ENCODE results near the gene HGFAC.

The HGFAC gene

DNA sequence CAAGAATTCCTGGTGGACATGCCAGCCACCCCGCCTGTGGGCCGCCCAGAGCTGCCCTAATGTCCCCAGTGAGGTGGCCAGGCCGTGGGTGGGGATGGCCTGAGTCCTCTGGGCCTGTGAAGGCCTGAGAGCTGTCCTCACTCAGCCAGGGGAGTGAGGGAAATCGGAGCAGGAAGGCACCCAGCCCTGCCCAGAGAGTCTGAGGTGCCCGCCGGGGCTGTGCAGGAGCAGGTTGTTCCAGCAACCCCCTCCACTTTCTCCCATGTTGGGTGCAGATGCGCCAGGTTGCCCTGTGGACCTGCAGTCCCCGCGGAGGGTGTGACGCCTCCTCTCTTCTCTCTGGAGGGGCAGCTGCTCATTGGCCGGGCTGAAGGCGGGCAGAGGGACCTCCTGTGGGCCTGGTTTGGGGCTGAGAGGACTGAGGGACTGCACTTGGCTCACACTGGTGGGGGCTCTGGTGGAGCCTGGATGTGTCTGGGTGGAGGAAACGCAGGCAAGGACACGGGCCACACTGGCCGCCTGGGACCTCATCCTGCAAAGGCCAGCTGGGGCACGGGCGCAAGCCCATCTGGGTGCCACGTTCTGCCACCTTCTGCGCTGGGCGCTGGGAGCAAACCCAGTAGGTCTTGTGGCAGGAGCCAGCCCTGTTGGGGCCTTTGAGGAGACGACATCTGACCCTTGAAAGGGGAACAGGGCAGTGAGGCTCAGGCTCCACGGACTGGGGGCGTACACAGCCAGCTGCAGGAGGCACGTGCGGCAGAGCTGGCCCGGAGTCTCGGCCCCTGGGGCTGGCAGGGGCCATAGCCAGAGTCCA, 35.4 kb downstream of the HGFAC start:
- DNase-seq, result no peak

DNA sequence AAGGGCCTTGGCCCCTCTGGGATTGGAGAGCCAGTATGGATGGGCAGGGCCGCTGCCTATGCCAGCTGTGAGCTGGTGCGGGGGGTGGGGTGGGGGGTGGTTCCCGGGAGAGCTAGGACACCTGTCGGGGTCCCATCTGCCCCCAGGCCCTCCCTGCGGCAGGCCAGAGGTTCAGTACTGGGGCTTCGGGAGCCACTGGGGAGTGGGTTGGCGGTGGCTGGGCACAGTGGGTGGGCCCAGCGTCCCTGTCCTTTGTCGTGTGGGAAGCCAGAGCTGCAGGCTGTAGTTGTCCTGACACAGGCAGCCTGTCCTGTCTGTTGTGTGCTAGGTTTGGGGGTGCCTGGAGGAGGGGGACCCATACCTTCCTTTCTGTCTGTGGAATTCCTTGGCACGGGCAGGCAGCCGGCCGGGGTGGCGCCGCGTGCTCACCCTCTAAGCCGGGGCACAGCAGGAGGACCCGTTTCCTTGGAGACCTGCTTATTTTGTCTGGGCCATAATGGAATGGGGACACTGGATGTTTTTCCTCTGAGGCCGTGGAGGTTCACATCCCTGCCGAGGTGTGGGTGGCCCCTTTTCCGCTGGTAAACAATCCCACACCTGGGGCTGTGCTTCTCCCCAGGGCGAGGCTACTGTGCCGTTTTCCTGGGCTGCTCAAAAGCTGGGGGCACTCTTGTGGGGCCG, 36.1 kb downstream of the HGFAC start:
- no peak for DNase-seq

DNA sequence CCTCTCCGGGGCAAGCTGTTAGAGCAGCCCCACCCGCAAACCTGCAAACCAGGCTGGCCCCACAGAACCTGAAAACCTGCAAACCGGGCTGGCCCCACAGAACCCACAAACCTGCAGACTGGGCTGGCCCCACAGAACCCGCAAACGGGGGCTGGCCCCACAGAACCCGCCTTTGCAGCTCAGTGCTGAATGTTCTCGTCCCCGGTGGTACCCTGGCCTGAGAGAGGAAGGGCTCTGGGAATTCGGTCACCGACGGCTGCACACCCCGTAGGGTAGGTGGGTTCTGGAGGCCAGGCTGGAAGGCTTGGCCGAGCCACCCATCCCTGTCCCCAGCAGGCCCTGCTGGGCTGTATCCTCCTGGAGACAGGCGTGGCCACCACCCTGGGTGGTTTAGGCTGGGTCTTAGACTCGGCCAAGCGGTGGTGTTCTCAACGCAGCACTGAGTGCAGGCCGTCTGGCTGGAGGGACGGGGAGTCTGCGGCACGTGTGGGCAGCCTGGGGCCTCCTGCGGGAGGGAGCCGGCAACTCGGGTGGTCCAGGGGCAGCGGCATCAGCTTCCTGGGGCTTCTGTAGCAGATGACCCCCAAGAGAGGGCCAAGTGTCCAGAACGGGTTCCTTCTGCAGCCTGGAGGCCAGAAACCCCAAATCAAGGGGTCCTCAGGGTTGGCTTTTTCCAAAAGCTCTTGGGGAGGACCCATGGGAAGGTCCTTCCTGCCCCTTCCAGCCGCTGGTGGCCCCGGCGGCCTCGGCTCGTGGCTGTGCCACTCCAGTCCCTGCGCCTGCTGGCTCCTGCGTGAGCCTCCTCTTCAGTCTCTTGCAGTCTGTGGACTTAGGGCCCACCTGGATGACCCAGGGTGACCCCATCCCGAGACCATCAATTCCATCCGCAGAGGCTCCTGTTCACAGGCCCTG, 36.9 kb downstream of the HGFAC start:
- DNase-seq, result no peak

DNA sequence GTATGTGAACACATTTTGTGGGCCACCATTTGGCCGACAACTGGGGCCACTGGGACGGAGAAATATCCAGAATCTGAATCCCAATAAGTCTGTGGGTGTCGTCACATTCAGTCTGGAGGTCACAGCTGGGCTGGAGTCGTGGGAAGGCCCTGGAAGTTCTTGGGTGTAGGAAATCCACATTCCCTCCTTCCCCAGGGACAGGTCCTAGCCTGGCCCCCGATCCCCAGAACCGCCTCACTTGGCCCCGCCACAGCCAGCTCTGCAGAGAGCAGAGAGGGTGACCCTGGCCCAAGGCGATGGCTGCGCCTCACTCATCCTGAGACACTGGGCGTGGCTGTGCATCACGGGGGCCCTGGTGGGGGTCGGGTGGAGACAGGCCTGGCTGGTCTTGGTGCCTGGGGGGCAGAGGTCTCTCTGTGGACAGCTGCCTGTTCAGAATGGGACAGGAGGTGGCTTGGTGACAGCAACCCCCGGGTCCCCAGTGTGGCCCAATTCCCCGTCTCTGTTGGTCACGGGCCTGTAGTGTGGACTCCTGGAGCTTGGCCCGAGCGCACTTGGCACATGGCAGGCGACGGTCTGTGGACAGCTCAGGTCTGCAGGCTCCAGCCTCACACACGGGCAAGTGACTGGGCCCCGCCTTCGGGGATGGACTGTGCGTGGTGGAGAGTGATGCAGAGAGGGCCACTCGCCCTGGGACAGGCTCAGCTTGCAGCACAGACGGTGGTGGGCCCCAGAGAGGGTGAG, 37.8 kb downstream of the HGFAC start:
- DNase-seq, result no peak

DNA sequence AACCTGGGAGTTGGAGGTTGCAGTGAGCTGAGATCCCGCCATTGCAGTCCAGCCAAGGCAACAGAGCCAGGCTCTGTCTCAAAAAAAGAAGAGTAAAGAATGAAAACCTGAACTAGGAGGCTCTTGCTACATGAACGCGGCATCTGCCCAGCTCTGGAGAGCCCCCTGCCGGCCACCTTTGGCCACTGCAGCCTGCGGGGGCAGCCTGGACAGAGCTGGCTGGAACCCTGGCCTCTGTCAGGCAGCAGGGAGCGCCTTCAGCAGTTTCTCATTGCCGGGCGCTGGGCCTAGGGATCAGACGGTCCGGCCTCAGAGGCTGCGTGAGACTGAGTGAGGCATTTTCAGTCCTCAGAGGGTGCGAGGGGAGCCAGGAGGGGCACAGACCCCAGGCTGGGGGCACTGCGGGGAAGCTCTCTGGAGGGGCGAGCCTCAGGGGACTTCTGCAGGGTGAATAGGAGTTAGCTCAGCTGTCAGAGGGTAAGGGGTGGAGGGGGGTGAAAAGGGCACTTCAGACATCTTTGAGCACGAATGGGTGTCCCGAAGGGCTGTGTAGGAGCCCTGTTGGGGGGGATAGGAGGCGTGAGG, 38.9 kb downstream of the HGFAC start:
- peak; percentile 55 for DNase-seq

DNA sequence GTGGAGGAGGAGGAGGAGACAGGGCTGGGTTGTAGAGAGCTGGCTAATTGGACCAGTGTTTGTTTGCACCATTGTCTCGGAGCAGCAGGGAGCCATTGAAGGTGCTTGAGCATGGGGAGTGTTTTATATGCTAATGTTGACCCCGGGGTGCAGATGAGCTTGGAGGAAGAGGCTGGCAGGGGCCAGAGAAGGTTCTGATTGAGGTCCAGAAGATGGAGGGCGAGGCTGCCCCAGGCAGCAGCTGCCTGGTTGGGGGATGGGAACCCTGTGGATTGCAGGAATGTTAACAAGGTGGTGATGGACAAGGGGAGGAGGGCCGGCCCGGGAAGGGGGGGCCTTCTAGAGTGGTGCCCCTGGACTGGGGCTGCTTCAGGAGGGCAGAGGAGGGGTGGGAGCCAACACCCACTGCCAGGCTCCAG, 39.4 kb downstream of the HGFAC start:
- DNase-seq, result no peak

DNA sequence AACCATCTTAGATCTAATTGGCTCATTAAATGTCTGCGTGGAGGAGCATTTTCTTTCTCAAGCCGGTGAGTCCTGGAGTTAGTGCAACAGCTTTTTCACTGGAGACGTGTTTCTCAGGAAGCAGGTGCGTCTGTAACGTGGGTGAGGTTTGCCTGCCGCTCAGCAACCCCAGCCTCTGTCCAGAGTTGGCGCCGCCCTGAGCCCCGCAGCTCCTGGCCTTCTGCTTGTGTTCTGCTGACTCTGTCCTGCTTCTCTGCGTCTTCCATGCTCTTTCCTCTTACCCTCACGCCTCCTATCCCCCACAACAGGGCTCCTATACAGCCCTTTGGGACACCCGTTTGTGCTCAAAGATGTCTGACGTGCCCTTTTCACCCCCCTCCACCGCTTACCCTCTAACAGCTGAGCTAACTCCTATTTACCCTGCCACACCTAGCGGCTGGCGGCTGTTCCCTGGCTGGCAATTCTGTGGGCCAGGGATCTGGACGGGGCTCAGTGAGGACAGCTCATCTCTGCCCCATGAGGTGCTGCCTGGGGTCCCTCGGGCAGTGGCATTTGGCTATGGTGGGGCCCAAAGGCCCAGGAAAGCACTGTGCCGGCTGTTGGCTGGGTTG, 40.1 kb downstream of the HGFAC start:
- DNase-seq, result no peak

DNA sequence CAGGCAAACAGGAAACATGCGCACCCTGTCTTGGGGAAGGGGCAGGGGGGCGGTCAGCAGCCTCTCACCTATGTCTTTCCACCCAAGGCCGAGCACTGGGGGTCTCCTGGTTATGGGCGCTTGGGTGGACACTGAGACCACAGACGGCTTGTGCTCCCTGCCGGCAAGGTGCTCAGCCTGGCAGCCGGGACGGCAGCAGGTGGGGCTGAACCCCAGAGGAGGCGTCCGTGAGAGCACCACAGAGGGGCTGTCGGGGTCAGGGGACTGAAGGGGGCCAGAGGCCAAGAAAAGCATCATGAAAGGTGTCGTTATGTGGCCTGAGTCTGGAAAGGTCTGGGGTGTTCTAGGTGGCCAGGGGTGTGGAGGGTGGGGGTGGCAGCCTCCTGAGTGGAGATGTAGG, 40.9 kb downstream of the HGFAC start:
- no peak for DNase-seq

DNA sequence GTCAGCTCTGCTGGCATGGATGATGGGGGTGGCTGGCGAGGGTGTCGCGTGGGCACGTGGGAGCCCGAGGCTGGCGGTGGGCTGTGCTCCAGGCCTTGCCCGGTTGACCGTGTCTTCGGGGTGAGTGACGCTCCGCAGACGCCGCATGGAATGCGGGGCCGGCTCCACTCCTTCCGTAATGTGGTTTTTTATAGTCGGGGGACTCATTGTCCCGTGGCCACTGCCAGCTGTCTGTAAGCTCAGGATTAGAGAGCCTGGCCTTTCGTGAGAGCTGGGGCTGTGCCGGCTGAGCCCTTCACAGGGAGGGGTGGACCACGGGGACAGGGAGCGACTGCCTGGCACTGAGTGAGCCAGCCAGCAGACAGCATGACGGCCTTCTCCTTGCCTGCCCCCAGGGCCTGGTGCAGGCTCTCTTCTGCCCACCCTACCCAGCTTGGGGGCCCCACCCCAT, 41.7 kb downstream of the HGFAC start:
- DNase-seq, result peak; percentile 20

DNA sequence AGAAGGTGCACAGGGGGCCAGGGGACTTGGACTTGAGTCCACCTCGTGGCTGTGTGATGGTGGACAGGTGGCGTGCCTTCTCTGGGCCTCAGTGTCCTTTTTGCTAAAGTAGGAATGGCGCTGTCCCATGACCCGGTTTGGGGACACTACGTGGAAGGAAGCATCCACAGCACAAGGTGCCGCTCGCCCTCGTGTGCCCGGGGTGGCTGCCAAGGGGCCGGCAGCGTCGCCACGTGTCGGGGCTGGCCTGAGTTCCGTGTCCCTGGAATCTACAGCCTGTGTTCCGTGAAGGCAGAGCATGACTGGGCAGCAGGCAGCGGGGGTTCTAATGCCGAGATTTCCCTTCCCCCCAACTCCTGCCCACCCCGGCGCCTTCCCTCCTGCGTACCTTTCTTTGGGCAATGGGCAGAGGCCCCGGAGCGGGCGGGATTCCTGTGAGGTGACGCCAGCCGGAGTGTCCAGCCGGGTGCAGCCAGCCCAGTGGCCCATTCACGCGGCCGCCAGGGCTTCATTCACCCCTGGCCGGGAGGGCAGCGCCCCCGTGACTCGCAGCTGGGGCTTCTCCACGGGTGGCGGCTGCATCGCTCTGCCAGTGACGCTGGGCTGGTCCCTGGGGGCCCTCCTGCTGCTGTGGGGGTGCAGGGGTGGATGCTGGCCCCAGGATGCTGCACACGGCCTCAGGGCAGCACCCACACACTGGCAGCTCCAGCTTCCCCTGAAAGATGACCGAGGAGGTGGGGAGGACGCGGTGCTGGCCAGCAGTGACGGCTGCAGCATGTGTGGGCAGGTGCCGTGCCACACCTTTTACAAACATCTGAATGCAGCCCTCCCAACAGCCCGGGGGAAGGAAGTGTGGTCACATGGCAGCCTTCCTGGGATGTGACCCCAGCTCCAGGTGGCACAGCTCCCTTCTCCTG, 42.5 kb downstream of the HGFAC start:
- no peak for DNase-seq

DNA sequence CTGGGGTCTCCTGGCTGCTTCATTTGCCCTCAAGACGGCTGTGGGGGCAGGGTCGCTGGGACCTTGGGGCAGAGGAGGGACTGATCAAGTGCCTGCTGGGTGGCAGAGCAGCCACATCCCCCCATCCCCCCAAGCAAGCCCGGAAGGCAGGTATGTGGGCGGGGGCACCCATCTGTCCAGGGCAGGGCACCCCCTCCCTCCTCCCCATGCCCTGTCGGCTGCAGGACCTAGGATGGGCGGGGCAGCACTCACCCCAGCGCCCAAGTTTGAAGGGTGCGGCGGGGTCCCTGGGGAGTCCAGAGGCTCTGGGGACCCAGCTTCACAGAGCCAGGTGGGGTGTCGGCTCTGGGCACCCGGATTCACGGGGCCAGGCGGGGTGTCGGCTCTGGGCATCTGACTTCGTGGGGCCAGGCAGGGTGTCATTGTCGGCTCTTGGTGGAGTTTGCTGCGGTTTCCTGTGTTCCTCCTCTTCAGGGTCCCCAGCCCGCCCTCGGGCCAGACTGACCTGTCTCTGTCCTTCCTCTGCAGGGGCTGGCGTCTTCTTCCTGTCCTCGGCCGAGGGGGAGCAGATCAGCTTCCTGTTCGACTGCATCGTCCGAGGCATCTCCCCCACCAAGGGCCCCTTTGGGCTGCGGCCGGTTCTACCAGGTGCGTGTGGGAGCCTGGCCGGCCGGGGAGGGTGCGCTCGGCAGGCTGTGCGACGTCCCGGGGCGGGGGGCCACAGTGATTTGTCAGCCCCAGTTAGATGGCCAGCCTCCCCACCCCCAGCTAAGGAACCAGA, 43.4 kb downstream of the HGFAC start:
- no peak for DNase-seq

DNA sequence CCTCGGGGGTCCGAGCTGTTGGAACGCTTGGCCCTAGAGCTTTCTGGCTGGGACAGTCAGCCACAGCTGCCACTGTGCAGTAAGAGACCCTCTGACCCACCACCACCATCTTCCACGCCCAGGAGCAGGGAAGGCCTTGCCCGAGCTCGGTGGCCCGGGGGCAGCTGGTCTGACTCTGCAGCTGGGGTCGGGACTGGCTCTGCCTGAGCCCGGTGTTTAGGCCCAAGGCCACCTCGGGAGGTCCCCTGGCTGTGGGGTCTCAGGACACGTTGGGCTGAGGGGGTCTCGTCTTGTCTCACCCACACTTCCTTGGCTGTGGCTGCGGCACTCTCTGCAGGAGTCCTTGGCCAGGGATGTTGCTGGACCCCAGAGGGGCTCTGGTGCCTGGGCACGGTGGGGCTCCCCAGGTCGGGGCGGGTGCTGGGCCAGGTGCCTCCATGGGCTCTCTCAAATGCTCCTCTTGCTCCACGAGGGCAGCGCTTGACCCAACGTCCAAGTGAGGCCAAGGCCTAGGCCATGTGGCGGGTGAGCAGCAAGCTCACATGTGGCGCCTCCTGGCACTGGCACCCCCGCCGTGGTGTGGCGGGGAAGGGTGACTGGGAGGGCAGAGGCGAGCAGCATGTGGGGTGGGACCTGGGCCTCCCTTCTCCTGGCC, 44.2 kb downstream of the HGFAC start:
- no peak for DNase-seq

DNA sequence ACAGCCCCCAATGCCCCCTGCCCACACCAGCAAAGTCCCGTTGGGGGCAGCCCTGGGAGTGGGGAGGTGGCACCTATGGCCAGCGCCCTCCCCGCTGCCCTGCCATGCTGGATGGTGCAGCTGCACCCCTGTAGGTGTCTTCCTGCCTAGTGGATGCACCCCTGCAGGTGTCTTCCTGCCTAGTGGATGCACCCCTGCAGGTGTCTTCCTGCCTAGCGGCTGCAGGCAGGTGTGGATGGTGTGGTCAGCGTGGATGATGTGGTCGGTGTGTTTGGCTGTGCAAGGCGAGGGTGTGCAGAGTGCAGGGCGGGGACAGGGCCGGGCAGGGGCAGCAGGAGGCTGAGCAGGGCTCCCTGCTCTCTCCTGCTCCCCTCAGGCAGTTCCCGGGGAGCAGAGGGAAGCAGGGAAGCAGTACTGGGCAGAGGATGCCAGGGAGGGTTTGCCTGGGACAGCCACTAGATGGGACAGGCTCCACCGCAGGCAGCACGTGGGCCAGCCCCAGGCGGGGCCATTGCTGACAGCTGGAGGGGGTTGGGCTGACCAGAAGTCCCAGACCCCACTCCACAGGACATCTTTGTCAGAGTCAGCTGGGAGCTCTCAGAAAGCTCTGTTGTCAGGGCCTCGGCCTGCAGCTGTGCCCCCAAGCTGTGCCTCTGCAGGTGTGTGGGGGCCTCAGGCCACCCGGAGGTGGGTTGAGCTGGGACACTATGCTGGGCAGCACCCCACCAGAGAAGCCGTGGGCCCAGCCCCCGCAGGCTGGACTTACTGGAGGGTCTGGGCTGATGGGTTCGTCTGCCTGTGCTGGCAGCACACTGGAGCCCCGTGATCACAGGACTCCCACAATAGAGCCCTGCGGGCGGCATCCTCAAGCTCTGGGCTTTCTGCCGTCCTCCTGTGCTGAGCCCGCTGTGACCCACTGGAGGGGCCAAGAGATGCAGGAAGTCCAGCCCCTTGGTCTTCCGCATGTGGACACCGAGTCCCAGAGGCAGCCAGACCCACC, 45.1 kb downstream of the HGFAC start:
- DNase-seq, result no peak

DNA sequence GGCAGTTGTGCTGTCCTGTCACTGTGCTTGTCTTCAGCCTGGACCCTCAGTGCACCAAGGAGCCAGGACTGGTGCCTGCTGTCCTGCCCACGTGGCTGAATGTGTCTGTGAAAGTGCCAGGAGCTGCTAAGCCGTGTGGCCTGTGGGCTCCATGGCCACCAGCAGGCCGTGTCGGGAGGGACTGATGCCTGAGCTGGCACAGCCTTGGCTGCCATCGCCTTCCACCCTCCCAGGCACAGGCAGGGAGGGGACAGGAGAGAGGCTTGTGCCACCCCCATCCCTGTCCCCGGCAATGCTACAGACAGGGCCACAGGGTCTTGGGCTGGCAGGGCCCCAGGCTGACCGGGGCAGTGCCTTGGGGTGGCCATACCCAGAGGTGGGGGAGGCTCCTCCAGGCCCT, 46.1 kb downstream of the HGFAC start:
- no peak for DNase-seq

DNA sequence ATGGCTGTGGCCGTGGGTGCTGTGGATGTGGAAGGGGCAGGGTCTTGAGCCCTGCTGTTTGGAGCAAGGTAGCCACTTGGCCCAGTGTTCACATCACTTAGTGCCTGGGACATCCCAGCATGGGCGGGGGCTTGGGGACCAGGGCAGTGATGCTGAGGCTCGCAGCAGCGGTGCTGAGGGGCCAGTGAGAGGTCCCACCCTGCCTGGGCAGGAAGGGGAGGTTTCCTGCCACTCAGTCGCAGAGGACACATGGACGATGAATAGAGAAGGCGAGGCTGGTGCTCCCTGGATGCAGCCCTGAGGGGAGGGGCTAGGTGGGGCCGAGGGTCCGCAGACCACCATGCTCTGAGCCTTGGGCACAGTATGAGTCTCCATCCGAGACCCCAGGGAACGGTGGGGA, 47.1 kb downstream of the HGFAC start:
- no peak for DNase-seq

DNA sequence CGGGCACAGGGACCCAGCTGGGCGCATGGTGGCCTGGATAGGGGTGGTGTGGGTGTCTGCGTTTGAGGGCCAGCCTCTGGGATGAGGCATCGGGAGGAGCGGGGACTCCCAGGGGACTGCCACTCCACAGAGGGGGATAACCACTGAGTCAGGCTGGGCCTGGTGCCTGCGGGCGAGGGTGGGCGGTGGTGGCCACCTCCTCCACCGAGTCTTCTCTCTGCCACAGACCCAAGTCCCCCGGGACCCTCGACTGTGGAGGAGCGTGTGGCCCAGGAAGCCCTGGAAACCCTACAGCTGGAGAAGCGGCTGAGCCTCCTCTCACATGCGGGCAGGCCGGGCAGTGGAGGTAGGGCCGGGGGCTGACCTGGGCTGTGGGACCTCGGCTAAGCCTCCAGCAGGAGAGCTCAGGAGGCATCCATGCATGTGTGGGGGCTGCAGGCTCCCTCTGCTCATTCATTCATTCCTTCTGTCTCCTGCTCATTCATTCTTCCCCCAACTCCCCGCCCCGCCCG, 47.7 kb downstream of the HGFAC start:
- DNase-seq, result no peak

DNA sequence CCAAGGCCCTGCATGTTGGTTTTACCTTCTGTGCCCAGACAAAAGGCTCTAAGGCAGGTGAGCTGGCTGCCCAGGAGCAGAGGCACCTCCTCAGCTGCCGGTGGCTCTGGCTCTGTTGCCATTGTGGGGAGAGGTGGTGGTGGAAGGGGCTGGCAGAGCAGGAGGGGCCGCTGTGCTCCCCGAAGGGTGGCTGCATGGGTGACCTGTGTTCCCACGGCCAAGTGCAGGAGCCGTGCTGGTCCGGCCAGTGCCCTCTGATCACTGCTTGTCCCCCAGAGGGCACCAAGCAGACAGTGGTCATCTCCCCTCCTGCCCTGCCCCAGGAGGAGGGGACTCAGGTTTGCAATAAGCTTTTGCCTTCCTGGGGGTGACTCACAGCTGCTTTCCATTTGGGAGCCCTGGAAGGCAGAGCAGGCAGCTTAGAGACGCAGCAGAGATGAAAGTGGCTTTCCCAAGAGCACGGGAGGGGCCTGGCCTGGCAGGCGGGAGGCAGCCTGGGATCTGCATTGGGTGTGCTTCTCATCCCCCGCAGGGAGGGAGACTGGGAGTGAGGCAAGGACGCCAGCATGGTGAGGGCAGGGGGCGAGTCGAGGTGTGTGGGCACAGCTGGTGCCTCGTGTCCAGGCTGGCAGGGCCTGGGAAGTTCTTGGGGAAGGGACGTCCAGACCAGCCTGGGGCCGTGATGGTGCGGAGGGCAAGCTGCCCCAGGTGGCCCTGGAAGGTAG, 50.1 kb downstream of the HGFAC start:
- peak; percentile 56 for DNase-seq
